Adrenal gland (tissue), 5 donors: Measurements from ENCODE around the gene FAF1.

Source experiments
- POLR2A ChIP-seq, 2 donors: fragments of 450-650 bp; IDR thresholded peaks; one replicate each; pipeline ENCODE4 v1.6.1; 2017; ENCODE audit warnings: antibody characterized with exemption in 2 of 2, mild to moderate bottlenecking in 2 of 2, moderate library complexity in 1 of 2
- TF ChIP-seq, protein P1 (sequence below), 6 experiments: fragments of 450-650 bp in 4 of 6; fragments of 200-600 bp in 2 of 6; sonication (generic) in 1 of 6; IDR thresholded peaks; 1 replicate in 5 of 6; 2 replicates in 1 of 6; pipeline versions ENCODE4 v1.5.1 to v1.8.0; 2016 to 2021; ENCODE audit warnings: antibody characterized with exemption in 6 of 6, mild to moderate bottlenecking in 2 of 6, moderate library complexity in 1 of 6
- donor health status: DM: no; HTN: no; CAD: no.

DNA sequence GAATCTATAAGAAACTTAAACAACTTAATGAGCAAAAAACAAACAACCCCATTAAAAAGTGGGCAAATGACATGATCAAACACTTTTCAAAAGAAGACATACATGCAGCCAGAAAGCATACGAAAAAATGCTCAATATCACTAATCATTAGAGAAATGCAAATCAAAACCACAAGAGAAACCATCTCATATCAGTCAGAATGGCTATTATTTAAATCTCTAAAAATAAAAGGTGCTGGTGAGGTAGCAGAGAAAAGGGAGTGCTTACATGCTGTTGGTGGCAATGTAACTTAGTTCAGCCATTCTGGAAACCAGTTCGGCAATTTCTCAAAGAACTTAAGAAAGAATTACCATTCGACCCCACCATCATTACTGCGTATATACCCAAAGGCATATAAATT is 147.7 kb downstream of the FAF1 start:
- TF ChIP-seq, protein P1, sequence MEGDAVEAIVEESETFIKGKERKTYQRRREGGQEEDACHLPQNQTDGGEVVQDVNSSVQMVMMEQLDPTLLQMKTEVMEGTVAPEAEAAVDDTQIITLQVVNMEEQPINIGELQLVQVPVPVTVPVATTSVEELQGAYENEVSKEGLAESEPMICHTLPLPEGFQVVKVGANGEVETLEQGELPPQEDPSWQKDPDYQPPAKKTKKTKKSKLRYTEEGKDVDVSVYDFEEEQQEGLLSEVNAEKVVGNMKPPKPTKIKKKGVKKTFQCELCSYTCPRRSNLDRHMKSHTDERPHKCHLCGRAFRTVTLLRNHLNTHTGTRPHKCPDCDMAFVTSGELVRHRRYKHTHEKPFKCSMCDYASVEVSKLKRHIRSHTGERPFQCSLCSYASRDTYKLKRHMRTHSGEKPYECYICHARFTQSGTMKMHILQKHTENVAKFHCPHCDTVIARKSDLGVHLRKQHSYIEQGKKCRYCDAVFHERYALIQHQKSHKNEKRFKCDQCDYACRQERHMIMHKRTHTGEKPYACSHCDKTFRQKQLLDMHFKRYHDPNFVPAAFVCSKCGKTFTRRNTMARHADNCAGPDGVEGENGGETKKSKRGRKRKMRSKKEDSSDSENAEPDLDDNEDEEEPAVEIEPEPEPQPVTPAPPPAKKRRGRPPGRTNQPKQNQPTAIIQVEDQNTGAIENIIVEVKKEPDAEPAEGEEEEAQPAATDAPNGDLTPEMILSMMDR (IDR thresholded peaks at IDR 0.05): no peak
- no peak for TF ChIP-seq POLR2A (IDR thresholded peaks at IDR 0.05)
